Measurements from ENCODE around the gene MACO1.

The MACO1 gene

GRCh38 chr1:25484096-25484495 is 53.4 kb downstream of the MACO1 start:
- no peak overlapping the region for H3K4me3 ChIP-seq (ENCODE audit: low read length)
- no peak for TF ChIP-seq EZH2phosphoT487 (IDR thresholded peaks at IDR 0.05; ENCODE audit: borderline replicate concordance, low read length)
- TF ChIP-seq CTCF (IDR thresholded peaks at IDR 0.05; ENCODE audit: low read depth, low read length, poor library complexity, severe bottlenecking): no peak
- H4K20me1 ChIP-seq (ENCODE audit: control insufficient read depth, insufficient read depth, low read depth, low read length): 0 out of 2 replicates have a peak, but pooled peaks cover 4% of the 10 kb centered on the region
- H3F3A ChIP-seq (ENCODE audit: control insufficient read depth, insufficient read depth): peaks cover 13% of the 10 kb centered on the region
- H3K4me1 ChIP-seq (ENCODE audit: control insufficient read depth, low read length): peaks cover 29% of the 10 kb centered on the region
- no peak overlapping the region for H3K27ac ChIP-seq (ENCODE audit: low read depth, low read length)
- peaks cover 20% of the 10 kb centered on the region for H3K79me2 ChIP-seq (ENCODE audit: control insufficient read depth, low read length)
- H3K9me2 ChIP-seq (replicated peaks; ENCODE audit: control insufficient read depth, low read length): no peaks in the 10 kb centered on the region
- H3K9me3 ChIP-seq (ENCODE audit: control insufficient read depth, insufficient read depth, low read length): no peaks in the 10 kb centered on the region
- H3K27me3 ChIP-seq (ENCODE audit: control insufficient read depth, low read length): no peaks in the 10 kb centered on the region
- H3K36me3 ChIP-seq (ENCODE audit: control insufficient read depth, low read length): peaks cover 61% of the 10 kb centered on the region
- H3K4me2 ChIP-seq (ENCODE audit: low read length): no peak overlapping the region

GRCh38 chr1:25484533-25484932 is 53.8 kb downstream of the MACO1 start:
- H3K4me1 ChIP-seq (ENCODE audit: control insufficient read depth, low read length): peaks cover 29% of the 10 kb centered on the region
- H3F3A ChIP-seq (ENCODE audit: control insufficient read depth, insufficient read depth): peaks cover 13% of the 10 kb centered on the region
- H4K20me1 ChIP-seq (ENCODE audit: control insufficient read depth, insufficient read depth, low read depth, low read length): 0 out of 2 replicates have a peak, but pooled peaks cover 4% of the 10 kb centered on the region
- H3K36me3 ChIP-seq (ENCODE audit: control insufficient read depth, low read length): peaks cover 66% of the 10 kb centered on the region
- H3K4me2 ChIP-seq (ENCODE audit: low read length): 0 out of 2 replicates have a peak overlapping the region, but pooled peaks have one; percentile 17
- peak overlapping the region; percentile 45; the same call in 1 of the 2 replicates for H3K27ac ChIP-seq (ENCODE audit: low read depth, low read length)
- TF ChIP-seq EZH2phosphoT487 (IDR thresholded peaks at IDR 0.05; ENCODE audit: borderline replicate concordance, low read length) (no peak), CTCF (IDR thresholded peaks at IDR 0.05; ENCODE audit: low read depth, low read length, poor library complexity, severe bottlenecking) (no peak)
- H3K9me2 ChIP-seq (replicated peaks; ENCODE audit: control insufficient read depth, low read length): no peaks in the 10 kb centered on the region
- H3K9me3 ChIP-seq (ENCODE audit: control insufficient read depth, insufficient read depth, low read length): no peaks in the 10 kb centered on the region
- no peak overlapping the region for H3K4me3 ChIP-seq (ENCODE audit: low read length)
- H3K27me3 ChIP-seq (ENCODE audit: control insufficient read depth, low read length): no peaks in the 10 kb centered on the region
- peaks cover 18% of the 10 kb centered on the region for H3K79me2 ChIP-seq (ENCODE audit: control insufficient read depth, low read length)

GRCh38 chr1:25485536-25486411 is 55.1 kb downstream of the MACO1 start:
- H3K27ac ChIP-seq (ENCODE audit: low read depth, low read length): peak overlapping the region; percentile 45
- H4K20me1 ChIP-seq (ENCODE audit: control insufficient read depth, insufficient read depth, low read depth, low read length): 0 out of 2 replicates have a peak, but pooled peaks cover 4% of the 10 kb centered on the region
- peak overlapping the region; percentile 17; the same call in 1 of the 2 replicates for H3K4me2 ChIP-seq (ENCODE audit: low read length)
- H3K36me3 ChIP-seq (ENCODE audit: control insufficient read depth, low read length): peaks cover 77% of the 10 kb centered on the region
- H3F3A ChIP-seq (ENCODE audit: control insufficient read depth, insufficient read depth): peaks cover 13% of the 10 kb centered on the region
- H3K79me2 ChIP-seq (ENCODE audit: control insufficient read depth, low read length): peaks cover 14% of the 10 kb centered on the region
- no peaks in the 10 kb centered on the region for H3K27me3 ChIP-seq (ENCODE audit: control insufficient read depth, low read length)
- no peaks in the 10 kb centered on the region for H3K9me2 ChIP-seq (replicated peaks; ENCODE audit: control insufficient read depth, low read length)
- peaks cover 29% of the 10 kb centered on the region for H3K4me1 ChIP-seq (ENCODE audit: control insufficient read depth, low read length)
- TF ChIP-seq CTCF (IDR thresholded peaks at IDR 0.05; ENCODE audit: low read depth, low read length, poor library complexity, severe bottlenecking) (no peak), EZH2phosphoT487 (IDR thresholded peaks at IDR 0.05; ENCODE audit: borderline replicate concordance, low read length) (no peak)
- H3K9me3 ChIP-seq (ENCODE audit: control insufficient read depth, insufficient read depth, low read length): no peaks in the 10 kb centered on the region
- no peak overlapping the region for H3K4me3 ChIP-seq (ENCODE audit: low read length)

Data from DOHH2 (cell line).